HG03045 (cell line): ENCODE results near the gene SUSD3.
A peak's percentile ranks its signal among the peaks of the same experiment; 100 is the strongest.
"Not testable (repeated sequence)": the region's sequence is repeated elsewhere in the genome, so short reads cannot be mapped to it uniquely, and the experiment has no call there.

Source experiments
- ATAC-seq: cut with Tn5 transposase; IDR thresholded peaks from one replicate; pipeline ENCODE4 v1.9.1; 2021; ENCODE audit warnings: mild to moderate bottlenecking, moderate library complexity; ENCODE audit not compliant: unreplicated experiment

SUSD3 gene

DNA sequence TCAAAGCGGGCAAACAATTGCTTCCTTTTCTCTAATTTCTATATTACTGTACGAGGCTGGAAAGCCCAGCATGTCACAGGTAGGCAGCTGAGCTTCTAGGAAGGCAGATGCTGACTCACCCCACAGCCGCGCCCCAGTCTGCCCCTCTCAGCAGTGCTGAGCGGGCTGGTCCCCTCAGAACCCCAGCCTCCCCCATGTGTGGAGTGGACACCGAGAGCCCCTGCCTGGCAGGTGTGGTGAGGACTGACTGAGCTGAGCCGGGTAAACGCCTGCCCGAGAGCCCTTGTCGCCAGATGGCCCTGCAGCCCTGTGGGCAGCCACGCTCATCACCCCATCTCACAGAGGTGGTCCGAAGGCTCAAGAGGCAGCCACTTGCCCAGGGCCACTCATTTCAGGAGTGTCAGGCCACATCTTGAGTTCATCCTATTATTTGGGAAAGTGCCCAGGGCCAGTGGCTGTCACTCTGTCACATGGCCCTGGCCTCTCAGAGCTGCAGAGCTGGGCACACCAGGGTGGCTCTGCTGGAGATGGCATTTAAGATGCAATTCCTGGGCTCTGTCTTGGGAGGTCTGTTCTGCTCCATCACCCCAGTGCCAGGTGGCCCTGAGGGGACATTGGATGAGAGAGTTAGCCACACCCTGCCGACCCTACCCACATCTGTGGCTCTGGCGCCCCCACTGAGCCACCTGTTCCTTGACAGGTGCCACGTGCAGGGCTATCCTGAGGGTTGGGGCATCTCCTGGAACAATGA, 50.0 kb downstream of the SUSD3 start:
- no peak for ATAC-seq

DNA sequence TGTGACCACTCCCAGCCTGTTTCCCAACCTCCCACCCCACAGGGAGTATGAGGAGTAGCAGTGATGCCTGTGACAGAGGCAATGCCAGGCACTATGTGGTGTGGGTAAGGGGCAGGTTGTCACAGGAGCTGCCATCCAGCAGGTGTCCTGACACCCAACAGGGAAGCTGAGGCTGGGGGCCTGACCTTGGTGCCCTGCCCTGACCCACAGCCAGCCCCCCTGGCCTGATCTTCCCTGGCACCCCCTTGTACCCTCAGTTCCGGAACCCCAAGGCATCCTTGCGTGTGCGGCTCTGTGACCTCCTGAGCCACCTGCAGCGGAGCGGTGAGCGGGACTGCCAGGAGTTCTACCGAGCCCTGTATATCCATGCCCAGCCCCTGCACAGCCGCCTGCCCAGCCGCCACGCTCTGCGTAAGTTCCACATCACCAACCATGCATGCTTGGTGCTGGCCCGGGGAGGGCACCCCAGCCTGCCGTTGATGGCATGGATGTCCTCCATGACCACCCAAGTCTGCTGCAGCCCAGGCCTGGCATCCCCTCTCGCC, 51.9 kb downstream of the SUSD3 start:
- ATAC-seq, result no peak

- ATAC-seq, result no peak
These were observed 52.5 kb downstream of the SUSD3 start for GRCh38 chr9:93111001-93111370.

DNA sequence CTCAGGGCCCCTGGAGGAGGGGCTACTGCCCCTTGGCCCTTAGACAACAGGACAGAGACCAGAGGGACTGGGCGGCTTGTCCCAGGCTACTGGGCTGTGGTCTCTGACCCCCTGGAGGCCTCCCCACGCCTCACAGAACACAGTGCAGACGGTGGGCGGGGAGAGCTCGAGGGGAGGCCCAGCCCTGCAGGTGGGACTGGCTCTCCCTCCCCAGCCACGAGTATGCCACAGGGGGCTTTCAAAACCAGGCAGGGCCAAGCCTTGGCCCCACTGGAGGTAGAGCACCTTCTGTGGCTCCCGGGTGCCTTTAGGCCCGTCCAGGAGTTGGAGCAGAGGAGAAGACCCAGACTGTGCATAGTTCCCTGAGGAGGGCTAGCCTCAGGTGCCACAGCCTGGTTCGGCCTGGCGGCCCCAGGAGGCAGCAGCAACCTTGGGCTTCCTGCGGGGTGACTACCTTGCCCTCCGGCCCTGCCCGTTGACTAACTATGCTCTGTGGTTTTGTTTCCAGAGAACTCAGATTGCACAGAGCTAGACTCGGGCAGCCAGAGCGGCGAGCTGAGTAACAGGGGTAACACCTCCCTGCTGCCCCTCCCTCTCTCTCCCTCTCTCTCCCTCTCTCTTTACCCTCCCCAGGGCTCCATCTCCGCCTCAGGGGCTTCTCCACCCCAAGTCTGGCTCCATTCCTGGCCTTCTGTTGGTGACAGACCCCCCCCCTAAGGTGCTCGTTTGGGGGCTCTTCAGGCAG, 53.0 kb downstream of the SUSD3 start:
- no peak for ATAC-seq

GRCh38 chr9:93112116-93112863, 53.8 kb downstream of the SUSD3 start:
- ATAC-seq, result no peak

GRCh38 chr9:93112864-93113389, 54.4 kb downstream of the SUSD3 start:
- no peak for ATAC-seq

DNA sequence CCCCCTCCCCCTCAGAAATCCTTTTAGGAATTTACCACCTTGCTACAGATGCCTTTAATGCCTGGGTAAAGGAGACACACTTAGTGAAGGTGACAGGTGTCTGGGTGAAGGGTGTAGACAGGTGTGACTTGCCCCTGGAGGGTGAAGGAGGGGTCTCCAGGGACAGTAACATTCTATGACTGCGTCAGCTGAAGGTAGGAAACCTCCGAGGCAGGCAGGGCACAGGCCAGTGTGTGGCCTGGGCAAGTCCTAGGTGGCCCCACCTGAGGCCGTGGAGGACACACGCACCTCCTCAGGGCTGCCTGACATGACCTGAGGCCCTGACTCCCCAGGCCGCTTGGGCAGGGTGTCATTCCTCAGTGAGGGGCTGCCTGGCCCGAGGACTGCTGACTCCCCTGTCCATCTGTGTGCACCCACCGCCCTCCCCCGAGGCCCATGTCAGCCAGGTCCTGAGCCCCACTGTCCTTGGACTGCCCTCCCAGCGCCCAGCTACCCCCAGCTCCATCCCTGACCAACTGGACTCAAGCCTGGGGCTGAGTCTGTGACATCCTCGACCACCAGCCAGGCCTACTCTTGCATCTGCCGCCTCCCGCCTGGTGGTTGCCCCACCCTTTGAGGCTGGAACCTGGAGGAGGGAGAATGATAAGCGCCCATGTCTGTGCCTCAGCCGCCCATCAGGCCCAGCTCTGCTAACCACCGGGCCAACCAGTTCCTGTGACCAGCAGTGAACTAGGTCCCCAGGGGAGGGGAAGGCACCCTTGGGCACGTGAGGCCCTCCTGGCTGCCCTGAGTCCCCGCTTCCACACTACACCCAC, 55.9 kb downstream of the SUSD3 start:
- ATAC-seq, result no peak

GRCh38 chr9:93114984-93115335, 56.5 kb downstream of the SUSD3 start:
- no peak for ATAC-seq

DNA sequence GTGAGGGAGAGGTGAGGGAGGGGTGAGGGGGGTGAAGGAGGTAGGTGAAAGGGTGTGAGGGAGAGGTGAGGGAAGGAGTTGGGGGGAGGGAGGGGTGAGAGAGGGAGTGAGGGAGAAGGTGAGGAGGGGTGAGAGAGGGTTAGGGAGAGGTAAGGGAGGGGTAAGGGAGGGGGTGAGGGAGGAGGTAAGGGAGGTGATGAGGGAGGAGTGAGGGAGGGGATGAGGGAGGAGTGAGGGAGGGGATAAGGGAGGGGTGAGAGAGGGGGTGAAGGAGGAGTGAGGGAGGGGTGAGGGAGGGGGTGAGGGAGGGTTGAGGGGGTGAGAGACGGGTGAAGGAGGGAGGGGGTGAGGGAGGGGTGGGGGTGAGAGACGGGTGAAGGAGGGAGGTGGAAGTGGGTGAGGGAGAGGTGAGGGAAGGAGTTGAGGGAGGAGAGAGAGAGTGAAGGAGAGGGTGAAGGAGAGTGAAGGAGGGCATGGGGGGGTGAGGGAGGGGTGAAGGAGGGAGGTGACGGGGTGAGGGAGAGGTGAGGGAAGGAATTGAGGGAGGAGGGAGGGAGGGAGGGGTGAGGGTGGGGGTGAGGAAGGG, 57.1 kb downstream of the SUSD3 start:
- no peak for ATAC-seq

GRCh38 chr9:93116072-93116961, 57.8 kb downstream of the SUSD3 start:
- ATAC-seq, result no peak

- not testable (repeated sequence) for ATAC-seq
These were observed 59.0 kb downstream of the SUSD3 start for GRCh38 chr9:93117521-93117920.

GRCh38 chr9:93117924-93118862, 59.7 kb downstream of the SUSD3 start:
- ATAC-seq, result no peak

DNA sequence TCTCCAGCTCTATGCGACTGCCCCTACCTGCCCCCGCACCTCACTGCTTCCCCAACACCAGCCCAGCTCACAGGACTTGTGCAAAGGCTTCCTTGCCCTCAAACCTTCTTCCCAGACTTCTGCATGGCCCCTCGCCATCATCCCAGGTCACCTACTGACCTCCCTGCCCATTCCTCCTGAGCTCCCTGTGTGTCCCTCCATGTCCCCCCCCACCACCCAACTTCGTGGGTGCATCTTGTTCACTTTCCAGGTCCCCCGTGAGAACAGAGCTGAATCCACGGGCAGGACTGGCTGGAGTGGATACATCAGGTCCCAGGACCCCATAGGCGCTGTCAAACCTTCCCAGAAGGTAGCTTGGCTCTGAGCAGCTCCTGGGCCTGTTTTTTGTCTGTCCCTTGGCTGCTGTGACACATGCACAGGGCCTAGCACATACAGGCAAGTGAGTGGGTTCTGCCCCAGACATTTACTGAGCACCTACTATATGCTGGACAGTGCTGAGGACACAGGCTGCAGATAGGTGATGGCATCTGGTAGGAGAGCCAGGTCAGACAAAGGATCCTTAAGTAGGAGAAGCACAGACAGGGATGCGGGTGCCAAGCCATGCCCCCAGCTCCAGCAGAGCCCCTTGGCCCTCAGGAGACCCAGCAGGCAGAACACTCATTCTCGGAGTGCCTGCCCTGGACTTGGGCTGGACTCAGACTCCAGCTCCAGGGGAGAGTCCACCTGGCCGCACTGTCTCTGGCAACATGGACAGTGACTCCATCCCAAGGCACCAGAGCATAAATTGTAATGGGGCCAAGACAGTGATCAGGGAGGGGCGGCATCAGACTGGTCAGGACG, 60.6 kb downstream of the SUSD3 start:
- no peak for ATAC-seq

GRCh38 chr9:93119703-93119952, 61.1 kb downstream of the SUSD3 start:
- ATAC-seq, result peak; percentile 3

- ATAC-seq, result peak; percentile 77
These were observed 61.7 kb downstream of the SUSD3 start for GRCh38 chr9:93119953-93120845.

- ATAC-seq, result no peak
These were observed 62.4 kb downstream of the SUSD3 start for GRCh38 chr9:93120846-93121315.
